ENCODE data around the gene TMEFF1.
A peak's percentile ranks its signal among the peaks of the same experiment; 100 is the strongest.

The TMEFF1 gene

DNA sequence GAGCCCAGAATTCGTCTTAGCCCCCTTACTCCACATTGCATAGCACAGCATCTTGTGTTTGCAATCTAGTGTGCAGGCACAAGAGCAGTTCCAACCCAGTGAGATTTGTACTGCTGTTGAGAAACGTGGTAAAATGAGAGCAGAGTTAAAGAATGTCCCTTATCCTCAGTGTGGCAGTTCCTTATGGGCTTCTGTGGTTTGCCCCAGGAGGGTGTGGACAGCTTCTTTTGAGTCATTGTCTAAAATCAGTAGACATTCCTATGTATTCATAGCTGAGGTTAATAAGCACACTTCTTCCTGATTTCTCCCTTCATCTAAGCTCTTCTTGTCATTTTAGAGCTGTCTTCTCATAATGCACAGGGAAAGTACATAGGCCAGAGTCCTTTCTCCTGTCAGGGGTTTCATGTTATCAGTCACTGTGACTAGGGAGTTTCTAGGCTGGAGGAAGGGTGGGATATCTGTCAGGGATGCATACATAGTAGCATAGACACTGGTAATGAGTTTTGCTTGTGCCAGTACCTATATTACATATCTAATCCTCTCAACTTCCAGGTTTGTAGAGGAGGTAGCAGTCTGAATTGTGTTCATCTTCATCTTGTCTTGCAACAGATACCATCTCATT is 102.9 kb downstream of the TMEFF1 start:
- ATAC-seq: no peak
- DNase-seq: no peak

GRCh38 chr9:100577776-100578448 is 105.0 kb downstream of the TMEFF1 start, which contains the start of gene CAVIN4:
TSS of gene CAVIN4 (plus strand) at chr9:100578079. CDS start at chr9:100578144, 65 bp downstream.
- DNase-seq: no peak
- no peak for ATAC-seq

DNA sequence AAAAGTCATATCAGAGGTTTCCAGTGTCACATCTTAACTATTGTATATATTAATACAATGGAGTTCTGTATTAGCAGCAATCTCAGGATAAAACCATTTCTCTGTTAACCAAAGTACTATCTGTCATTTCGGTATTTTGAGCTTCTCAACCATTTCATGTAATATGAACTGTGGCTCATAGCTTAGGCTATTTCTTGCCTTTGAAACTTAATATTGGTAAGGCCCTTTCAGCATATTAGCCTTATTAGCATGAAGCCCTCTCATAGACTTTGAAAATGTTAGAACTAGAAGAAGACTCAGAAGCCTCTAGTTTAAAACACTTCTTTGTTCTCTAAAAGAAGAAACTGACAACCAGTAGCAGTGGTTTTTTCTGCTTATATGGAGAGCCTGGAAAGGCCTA is 105.7 kb downstream of the TMEFF1 start:
- no peak for ATAC-seq
- DNase-seq: no peak

DNA sequence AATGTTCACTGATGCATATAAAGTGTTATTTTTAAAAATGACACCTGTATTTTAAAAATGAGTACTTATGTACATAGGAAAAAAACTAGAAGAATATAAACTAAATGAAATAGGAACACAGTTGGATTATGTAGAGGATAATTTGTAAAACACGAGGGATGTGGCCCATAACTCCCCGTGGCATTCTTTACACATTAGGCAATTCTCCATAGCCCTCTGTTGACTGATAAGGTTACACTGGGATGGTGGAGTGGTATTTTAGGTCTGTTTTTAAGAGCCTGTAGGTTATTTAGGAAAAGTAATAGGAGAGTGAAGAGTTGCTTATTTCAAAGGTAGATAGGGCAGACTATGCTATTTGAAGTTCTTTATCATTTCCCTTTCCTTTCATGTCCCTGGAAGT is 106.7 kb downstream of the TMEFF1 start:
- no peak for ATAC-seq
- no peak for DNase-seq

GRCh38 chr9:100580257-100580656 is 107.3 kb downstream of the TMEFF1 start:
- DNase-seq (no peak), ATAC-seq (no peak)

GRCh38 chr9:100581081-100581480 is 108.1 kb downstream of the TMEFF1 start:
- DNase-seq (no peak), ATAC-seq (no peak)

GRCh38 chr9:100581661-100582060 is 108.7 kb downstream of the TMEFF1 start:
- no peak for DNase-seq
- no peak for ATAC-seq

DNA sequence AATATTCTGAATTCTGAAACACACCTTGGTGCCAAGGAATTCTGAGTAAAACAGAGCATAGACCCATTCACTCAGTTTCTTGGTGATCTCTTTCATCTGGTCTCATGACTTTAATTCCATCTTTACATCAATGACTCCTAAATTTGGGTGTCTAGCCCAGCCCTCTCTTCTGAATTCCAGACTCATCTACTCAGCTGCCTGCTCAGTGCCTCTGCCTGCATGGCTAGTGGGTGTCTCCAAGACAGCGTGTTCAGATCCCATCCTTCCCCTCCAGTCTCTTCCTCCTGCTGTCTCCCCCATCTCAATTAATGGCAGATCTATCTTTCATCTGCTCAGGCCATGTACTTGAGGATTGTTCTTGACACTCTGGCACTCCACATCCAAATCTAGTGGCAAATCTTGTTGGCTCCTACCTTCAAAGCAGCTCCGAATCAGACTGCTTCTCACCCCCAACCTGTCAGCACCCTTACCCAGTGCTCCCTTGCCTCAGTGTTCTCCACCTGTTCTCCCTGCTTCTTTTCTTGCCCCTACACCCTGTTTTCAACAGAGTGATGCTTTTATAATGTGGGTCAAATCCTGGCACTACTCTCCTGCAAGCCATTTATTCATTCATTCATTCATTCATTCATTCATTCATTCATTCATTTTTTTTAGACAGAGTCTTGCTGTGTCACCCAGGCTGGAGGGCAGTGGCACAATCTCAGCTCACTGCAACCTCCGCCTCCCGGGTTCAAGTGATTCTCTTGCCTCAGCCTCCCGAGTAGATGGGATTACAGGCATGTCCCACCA is 110.3 kb downstream of the TMEFF1 start:
- DNase-seq: no peak
- ATAC-seq: no peak

DNA sequence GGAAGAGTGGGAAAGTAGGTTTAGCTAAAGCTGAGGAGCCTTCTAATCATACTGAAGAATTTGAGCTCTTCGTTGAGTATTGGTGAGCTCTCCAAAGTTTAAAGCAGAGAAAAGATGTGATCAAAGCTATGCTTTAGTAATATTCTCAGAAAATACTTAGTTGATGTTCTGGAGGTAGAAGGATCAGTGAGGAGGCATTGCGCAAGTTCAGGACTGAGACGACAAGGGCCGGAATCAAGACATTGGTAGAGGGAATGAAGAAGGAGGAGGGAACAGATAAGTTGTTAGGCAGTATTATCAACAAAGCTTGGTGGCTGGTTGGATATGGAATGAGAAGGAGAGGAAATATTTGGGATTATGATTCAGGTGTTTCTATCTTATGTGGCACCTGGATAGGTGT is 112.0 kb downstream of the TMEFF1 start:
- ATAC-seq (no peak), DNase-seq (no peak)

DNA sequence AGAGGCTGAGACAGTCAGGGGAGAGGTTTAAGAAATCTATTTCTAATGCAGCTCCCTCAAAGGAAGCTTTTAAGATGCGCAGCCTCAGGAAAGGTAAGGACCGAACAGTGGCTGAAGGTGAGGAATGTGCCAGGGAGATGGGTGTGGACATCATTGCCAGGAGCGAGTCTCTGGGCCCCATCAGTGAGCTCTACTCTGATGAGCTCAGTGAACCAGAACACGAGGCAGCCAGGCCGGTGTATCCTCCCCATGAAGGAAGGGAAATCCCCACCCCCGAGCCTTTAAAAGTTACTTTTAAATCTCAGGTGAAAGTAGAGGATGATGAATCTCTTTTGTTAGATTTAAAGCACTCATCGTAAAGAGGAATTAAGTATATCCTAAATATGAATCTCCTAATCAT is 113.1 kb downstream of the TMEFF1 start:
- no peak for ATAC-seq

DNA sequence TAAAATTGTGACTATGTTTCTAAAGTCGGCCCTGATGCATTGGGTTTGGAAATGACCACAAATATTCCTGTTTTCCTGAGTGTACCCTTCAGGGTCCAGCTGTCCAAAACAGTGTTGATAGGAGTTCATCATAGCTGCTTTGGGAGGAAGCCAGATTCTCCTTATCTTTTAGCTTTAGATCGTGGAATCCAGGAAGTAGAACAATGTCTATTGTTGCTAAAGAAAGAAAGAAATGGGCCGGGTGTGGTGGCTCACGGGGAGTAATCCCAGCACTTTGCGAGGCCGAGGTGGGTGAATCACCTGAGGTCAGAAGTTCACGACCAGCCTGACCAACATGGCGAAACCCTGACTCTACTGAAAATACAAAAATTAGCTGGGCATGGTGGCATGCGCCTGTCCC is 114.4 kb downstream of the TMEFF1 start:
- DNase-seq (no peak), ATAC-seq (no peak)

More for the DNA sequence above, 113.1 kb downstream of the TMEFF1 start:
- DNase-seq: no peak

DNA sequence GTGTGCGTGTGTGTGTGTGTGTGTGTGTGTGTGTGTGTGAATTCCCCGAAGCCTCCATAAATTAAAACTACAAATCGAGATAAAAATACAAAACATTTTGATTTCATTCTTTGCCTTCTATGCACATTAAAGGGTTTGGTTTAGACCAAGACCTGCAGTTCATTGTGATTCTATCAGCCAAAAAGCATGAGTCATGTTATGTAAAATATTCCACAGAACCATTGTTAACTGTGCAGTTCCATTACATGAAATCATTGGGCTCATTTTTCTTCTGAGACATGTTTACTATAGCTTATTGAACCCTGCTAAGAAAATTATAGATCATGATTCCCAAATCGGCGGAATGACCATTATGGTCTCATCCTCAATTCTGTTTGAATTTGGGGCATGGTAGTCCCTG is 116.6 kb downstream of the TMEFF1 start:
- no peak for ATAC-seq
- DNase-seq: no peak

GRCh38 chr9:100590481-100590880 is 117.5 kb downstream of the TMEFF1 start:
- no peak for ATAC-seq
- no peak for DNase-seq

DNA sequence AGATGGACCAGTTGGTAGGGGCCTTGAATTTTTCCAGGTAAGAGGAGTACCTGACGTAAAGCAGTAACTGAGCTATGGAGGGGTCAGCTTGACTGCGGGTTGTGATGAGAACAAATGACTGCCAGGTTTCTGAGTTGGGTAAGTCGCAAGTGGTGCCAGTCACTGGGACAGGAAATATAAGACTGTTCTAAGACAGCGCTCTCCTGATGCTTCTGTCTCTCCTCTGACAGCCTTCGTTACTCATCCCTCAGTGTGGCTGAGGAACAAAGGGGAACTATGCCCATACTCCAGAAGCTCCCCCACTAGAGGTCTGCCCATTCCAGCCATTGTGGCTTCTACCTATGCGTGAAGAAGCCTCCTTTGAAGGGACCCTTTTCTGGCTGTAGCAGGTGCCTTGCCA is 118.2 kb downstream of the TMEFF1 start:
- ATAC-seq (no peak), DNase-seq (no peak)

DNA sequence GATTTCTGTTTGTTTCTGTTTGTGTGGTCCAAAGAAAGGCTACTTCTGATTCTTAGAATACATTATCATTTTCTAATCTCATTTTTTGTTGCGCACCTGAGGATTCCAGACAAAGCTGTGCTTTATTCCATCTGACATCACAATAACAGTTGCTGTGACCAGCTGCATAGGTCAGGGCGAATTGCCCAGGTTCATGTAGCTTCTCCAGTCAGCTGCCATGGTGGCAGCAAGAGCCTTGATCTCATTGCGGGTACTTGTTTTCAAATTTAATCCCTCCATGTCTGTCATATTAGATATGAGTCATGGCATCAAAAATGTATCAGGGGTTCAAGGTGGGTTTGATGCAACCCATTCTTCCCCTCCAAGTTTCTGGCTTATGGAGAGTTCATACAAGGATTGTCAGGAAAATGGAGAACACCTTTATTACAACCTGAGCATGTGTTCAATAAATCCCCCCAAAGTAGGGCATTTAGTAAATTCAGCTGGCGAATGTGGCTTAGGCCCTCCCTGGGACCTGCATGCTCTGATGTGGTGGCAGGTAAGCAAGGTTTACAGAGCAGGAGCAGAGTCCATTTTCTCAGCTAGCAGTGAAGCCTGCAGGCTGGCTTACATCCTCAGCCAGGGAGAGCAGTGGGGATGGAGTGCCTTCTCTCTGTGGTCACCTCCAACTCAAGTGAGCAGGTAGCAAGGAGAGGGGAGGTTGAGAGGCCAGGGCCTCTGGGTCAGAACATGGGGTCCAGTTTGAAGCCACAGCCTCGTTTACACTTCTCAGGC is 118.9 kb downstream of the TMEFF1 start:
- ATAC-seq (no peak), DNase-seq (no peak)

- ATAC-seq (no peak), DNase-seq (peak; percentile 19)
Measured at GRCh38 chr9:100595391-100596199, 122.6 kb downstream of the TMEFF1 start.

DNA sequence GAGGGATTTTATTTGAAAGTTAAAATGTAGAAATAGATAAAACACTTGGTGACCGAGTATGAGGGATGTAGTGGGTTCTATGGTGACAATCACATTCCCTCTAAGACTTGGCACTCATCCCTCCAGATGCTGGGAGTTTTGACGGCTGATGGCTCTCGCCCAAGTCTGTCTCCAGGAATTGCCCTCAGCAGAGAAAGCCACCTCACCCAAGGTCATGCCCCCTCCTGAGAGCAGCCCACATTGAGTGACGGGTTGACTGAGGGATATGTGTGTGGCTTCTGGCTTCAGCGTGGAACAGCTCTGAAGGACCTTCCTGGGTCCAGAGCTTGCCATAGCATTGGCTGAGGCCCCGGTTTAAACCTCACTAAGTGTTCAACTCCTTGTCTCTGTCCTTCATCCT is 124.3 kb downstream of the TMEFF1 start:
- no peak for DNase-seq
- no peak for ATAC-seq

GRCh38 chr9:100598641-100599145 is 125.7 kb downstream of the TMEFF1 start:
- peak; percentile 83 for DNase-seq

GRCh38 chr9:100600521-100601079 is 127.7 kb downstream of the TMEFF1 start:
- no peak for DNase-seq
- ATAC-seq: no peak

More at GRCh38 chr9:100598641-100599145, 125.7 kb downstream of the TMEFF1 start:
- peak; percentile 89 for ATAC-seq

DNA sequence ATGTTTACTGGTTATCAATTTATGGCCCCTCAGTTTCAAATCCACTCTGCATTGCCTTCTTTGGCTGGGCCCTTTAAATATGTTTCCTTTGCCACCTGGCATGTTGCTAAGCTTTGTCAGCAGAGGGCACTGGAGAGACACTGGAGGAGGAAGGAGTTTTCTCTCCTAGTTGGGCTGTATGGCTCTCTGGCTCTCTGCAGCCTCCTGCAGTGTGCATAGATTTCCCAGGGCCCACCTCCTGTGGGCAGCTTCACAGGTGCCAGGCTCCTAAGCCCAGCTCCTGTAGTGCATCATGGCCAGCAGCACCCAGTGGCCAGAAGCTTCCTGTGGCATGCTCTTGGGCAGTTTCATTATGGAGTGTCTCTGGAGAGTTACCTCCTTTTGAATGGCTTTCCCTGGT is 128.3 kb downstream of the TMEFF1 start:
- ATAC-seq (peak; percentile 20), DNase-seq (peak; percentile 36)

DNA sequence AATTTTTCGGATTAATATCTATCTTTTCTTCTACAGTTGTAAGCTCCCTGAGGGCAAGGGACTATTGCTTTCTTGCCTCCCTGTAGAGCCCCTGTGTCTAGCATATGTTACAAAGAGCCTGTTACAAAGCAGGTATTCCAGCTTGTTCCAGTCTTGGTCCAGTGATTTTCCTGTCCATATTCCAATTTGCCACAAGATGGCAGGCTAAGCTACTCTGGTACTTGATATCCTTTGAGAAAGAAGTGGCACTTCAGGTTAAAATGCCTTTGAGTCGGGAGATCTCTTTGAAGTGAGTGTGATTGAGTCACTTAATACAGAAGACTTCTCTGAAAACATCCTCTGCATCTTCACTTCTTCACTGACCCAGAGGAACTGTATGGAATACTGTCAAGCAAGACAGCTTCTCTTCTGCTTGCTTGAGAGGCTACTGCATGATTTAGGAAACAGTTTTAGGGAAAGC is 129.4 kb downstream of the TMEFF1 start:
- DNase-seq (no peak), ATAC-seq (no peak)

Measured in stimulated activated naive CD8-positive, alpha-beta T cell treated with anti-CD3 and anti-CD28 coated beads, Interleukin-15, Interleukin-2, amounts not matched to agents 100 U/mL and 50 U/mL, for 24 hours (primary cell).